Activated T-cell treated with anti-CD3 and anti-CD28 coated beads, Interleukin-2, amount 50 U/mL, for 24 hours (primary cell): ENCODE measurements around the gene ABTB1.
"Not testable (repeated sequence)": the region's sequence is repeated elsewhere in the genome, so short reads cannot be mapped to it uniquely, and the experiment has no call there.

ENCODE experiments used
- DNase-seq: peaks from one replicate; pipeline ENCODE4 v3.0.0-alpha.2; 2020
- H3K27ac Mint-ChIP-seq: 2 replicates; pipeline ENCODE4 v1.8.0; 2020; ENCODE audit warnings: mild to moderate bottlenecking, mixed read lengths
- H3K27me3 Mint-ChIP-seq: 2 replicates; pipeline ENCODE4 v1.8.0; 2020; ENCODE audit warnings: mixed read lengths
- H3K36me3 Mint-ChIP-seq: 2 replicates; pipeline ENCODE4 v1.8.0; 2020; ENCODE audit warnings: low read depth, mixed read lengths
- H3K4me1 Mint-ChIP-seq: 2 replicates; pipeline ENCODE4 v1.8.0; 2020; ENCODE audit warnings: low read depth, mixed read lengths
- H3K4me3 Mint-ChIP-seq: 2 replicates; pipeline ENCODE4 v1.8.0; 2020; ENCODE audit warnings: mild to moderate bottlenecking, moderate library complexity, mixed read lengths
- H3K9me3 Mint-ChIP-seq: 2 replicates; pipeline ENCODE4 v1.8.0; 2020; ENCODE audit warnings: mixed read lengths

ABTB1 gene

DNA sequence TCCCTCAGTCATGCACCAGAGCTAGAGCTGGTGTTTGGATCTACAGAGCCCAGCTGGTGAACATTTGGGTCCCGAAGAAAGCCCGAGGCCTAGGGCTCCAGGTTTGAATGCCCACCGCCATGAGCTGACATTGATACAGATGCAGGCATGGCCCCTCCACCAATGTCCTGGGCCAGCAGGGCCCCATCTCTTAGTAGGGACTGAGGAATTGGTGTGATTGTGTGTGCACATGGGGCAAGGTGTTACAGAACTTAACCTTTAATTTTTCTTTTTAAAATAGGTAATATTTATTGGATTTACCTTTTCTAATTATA is 32.8 kb upstream of the ABTB1 start:
- no peaks in the 10 kb centered on the region for H3K9me3 Mint-ChIP-seq
- H3K4me3 Mint-ChIP-seq: no peak overlapping the region
- no peak overlapping the region for H3K27ac Mint-ChIP-seq
- DNase-seq: no peak
- H3K4me1 Mint-ChIP-seq: peaks cover 10% of the 10 kb centered on the region
- no peaks in the 10 kb centered on the region for H3K36me3 Mint-ChIP-seq
- peaks cover 6% of the 10 kb centered on the region for H3K27me3 Mint-ChIP-seq

DNA sequence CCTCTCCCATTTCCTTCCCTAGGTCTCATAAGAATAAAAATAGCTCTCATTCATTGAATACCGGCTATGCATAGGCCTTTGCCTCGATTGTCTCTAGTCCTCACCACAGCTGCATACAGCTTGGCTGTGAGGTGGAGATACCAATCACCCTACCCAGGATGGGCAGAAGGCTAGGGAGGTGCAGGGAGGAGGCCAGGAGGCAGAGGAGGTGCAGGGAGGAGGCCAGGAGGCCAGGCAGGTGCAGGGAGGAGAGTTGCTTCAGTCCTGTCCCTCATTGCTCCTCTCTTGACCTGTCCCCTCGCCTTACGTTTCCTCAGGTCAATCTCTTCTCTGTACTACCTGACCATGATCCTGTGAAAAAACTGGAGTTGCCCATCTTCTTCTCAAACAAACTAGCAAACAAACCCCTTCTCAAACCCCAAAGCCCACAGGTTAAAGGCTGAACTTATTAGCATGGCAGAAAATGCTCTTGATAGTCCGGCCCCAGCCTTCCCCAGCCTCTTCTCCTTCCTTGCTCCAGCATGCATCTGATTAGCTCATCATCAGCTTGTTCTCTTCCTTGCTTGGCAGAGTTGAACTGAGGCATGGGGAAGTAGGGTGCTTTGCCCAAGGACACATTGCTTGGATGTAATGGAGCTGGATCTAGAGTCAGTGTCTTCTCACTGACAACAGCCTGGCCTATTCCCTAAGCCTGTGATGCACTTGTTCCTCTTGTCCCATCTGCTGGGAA is 27.9 kb upstream of the ABTB1 start:
- Mint-ChIP-seq H3K27ac (no peak overlapping the region), H3K27me3 (no peaks in the 10 kb centered on the region), H3K4me3 (no peak overlapping the region), H3K4me1 (no peaks in the 10 kb centered on the region), H3K36me3 (no peaks in the 10 kb centered on the region), H3K9me3 (no peaks in the 10 kb centered on the region)
- no peak for DNase-seq

- H3K4me3 Mint-ChIP-seq: no peak overlapping the region
- H3K4me1 Mint-ChIP-seq: no peaks in the 10 kb centered on the region
- H3K27ac Mint-ChIP-seq: no peak overlapping the region
- no peaks in the 10 kb centered on the region for H3K36me3 Mint-ChIP-seq
- H3K9me3 Mint-ChIP-seq: no peaks in the 10 kb centered on the region
- no peak for DNase-seq
- no peaks in the 10 kb centered on the region for H3K27me3 Mint-ChIP-seq
These were observed 27.3 kb upstream of the ABTB1 start for GRCh38 chr3:127645371-127646015.

GRCh38 chr3:127646501-127647046 is 26.2 kb upstream of the ABTB1 start:
- Mint-ChIP-seq H3K4me1 (no peaks in the 10 kb centered on the region), H3K4me3 (no peak overlapping the region), H3K36me3 (no peaks in the 10 kb centered on the region), H3K9me3 (no peaks in the 10 kb centered on the region), H3K27ac (no peak overlapping the region), H3K27me3 (no peaks in the 10 kb centered on the region)
- no peak for DNase-seq

- Mint-ChIP-seq H3K27me3 (no peaks in the 10 kb centered on the region), H3K36me3 (no peaks in the 10 kb centered on the region), H3K4me1 (no peaks in the 10 kb centered on the region), H3K27ac (no peak overlapping the region), H3K9me3 (no peaks in the 10 kb centered on the region), H3K4me3 (no peak overlapping the region)
- DNase-seq: no peak
These were observed 25.4 kb upstream of the ABTB1 start for GRCh38 chr3:127647166-127647844.

GRCh38 chr3:127647845-127648204 is 24.9 kb upstream of the ABTB1 start:
- DNase-seq: no peak
- Mint-ChIP-seq H3K36me3 (no peaks in the 10 kb centered on the region), H3K27ac (no peak overlapping the region), H3K4me3 (no peak overlapping the region), H3K27me3 (no peaks in the 10 kb centered on the region), H3K9me3 (no peaks in the 10 kb centered on the region), H3K4me1 (no peaks in the 10 kb centered on the region)

DNA sequence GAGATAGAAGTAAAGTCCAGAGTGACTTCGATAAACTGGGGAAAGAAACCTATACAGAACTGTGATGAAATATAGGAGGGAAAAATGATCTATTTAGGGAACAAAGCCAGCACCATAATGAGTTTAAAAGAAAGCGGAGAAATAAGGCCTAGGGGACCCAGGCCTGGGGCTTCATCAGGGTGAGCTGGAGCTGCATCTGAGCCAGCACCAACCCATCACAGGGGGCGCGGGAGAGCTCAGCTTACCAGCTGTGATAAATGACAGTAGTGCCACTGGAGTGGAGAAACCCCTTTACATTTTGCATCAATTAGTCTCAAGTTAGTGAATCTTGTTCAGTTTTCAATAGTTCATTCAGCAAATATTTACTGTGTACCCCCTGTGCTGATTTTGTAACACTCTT is 22.5 kb upstream of the ABTB1 start:
- Mint-ChIP-seq H3K9me3 (no peaks in the 10 kb centered on the region), H3K27me3 (no peaks in the 10 kb centered on the region), H3K4me1 (no peaks in the 10 kb centered on the region), H3K4me3 (no peak overlapping the region), H3K27ac (no peak overlapping the region), H3K36me3 (no peaks in the 10 kb centered on the region)
- DNase-seq: no peak

GRCh38 chr3:127651516-127652172 is 21.1 kb upstream of the ABTB1 start:
- Mint-ChIP-seq H3K36me3 (no peaks in the 10 kb centered on the region), H3K9me3 (no peaks in the 10 kb centered on the region), H3K27ac (no peak overlapping the region), H3K4me3 (no peak overlapping the region), H3K4me1 (no peaks in the 10 kb centered on the region), H3K27me3 (no peaks in the 10 kb centered on the region)
- no peak for DNase-seq

DNA sequence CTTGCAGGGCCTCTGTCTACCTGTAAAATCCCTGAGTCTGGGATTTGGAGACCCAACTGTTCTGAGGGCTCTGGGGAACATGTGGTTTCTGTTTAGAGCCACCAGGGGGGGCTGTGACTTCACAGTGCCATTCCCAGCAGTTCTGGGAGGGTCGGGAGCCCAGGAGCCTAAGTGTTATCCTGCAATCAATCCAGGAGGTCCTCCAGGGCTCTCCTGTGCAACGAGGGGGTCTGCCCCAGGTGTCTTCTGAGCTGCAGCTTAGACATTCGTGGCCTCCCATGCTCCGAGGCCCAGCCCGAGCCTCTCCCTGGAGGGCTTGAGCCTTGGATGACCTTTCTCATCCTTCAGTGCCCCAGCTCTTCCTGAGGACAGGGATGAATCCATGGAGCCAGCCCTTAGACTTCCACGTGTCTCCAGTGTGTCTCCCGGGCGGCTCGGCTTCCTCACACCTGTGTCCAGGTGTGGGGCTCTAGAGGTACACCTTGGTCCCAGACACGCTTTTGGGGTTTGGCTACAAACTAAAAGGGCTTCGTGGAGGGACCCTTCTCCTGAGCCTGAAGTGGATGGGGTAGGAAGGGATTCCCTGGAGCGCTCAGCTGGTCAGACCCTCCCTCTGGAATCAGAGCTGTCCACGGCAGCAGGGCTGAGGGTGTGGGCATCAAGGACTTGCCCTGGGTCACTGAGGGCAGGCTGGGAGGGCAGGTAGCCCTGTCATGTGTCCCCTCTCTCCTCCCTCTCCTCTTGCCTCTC is 20.3 kb upstream of the ABTB1 start:
- no peak overlapping the region for H3K27ac Mint-ChIP-seq
- no peaks in the 10 kb centered on the region for H3K36me3 Mint-ChIP-seq
- H3K27me3 Mint-ChIP-seq: no peaks in the 10 kb centered on the region
- no peaks in the 10 kb centered on the region for H3K9me3 Mint-ChIP-seq
- H3K4me3 Mint-ChIP-seq: no peak overlapping the region
- peak; percentile 54 for DNase-seq
- H3K4me1 Mint-ChIP-seq: no peaks in the 10 kb centered on the region

DNA sequence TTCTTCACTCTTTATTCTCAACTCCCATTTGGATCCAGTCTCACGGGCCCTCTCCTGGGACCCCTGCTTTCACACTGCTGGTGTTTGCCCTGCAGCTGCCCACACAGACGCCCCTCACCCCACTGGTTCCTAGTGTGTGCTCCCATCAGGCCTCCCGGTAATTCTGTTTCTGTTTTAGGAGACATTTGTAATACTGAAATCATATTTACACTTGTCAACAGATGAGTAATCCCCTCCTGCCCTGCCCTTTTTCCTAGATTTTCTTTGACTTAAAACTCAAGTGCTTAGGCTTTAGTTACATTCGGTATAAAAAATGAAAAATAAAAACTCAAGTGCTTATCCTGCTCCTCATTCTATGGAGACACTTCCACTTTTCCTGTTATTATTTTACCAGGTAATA is 18.4 kb upstream of the ABTB1 start:
- Mint-ChIP-seq H3K27ac (no peak overlapping the region), H3K27me3 (no peaks in the 10 kb centered on the region)

GRCh38 chr3:127654993-127655392 is 17.8 kb upstream of the ABTB1 start:
- H3K4me1 Mint-ChIP-seq, DNase-seq, H3K36me3 Mint-ChIP-seq, H3K4me3 Mint-ChIP-seq, H3K27ac Mint-ChIP-seq, H3K9me3 Mint-ChIP-seq, H3K27me3 Mint-ChIP-seq: not testable (repeated sequence)

More for the DNA sequence above, 18.4 kb upstream of the ABTB1 start:
- Mint-ChIP-seq H3K4me1 (no peaks in the 10 kb centered on the region), H3K4me3 (no peak overlapping the region), H3K36me3 (no peaks in the 10 kb centered on the region), H3K9me3 (no peaks in the 10 kb centered on the region)
- DNase-seq: no peak

GRCh38 chr3:127655641-127656040 is 17.1 kb upstream of the ABTB1 start:
- no peaks in the 10 kb centered on the region for H3K4me1 Mint-ChIP-seq
- no peak overlapping the region for H3K4me3 Mint-ChIP-seq
- no peak for DNase-seq
- H3K27me3 Mint-ChIP-seq: no peaks in the 10 kb centered on the region
- H3K9me3 Mint-ChIP-seq: no peaks in the 10 kb centered on the region
- no peaks in the 10 kb centered on the region for H3K36me3 Mint-ChIP-seq
- no peak overlapping the region for H3K27ac Mint-ChIP-seq

DNA sequence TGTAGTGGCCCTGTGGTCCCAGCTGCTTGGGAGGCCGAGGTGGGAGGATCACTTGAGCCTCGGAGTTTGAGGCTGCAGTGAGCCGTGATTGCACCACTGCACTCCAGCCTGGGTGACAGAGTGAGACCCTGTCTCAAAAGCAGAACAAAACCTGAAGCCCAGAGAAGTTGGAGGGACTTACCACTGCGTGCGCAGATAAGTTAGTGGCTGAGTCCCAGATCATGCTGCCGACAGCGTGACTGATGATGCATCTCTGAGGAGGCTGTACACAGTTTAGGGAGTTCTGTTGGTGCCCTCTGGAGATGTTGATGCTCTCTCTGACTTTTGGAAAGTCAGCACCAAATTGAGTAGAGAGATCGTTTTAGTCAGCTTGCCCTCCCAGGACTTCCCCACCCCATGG is 15.8 kb upstream of the ABTB1 start:
- H3K36me3 Mint-ChIP-seq: no peaks in the 10 kb centered on the region
- no peaks in the 10 kb centered on the region for H3K27me3 Mint-ChIP-seq
- DNase-seq: no peak
- H3K4me3 Mint-ChIP-seq: no peak overlapping the region
- H3K9me3 Mint-ChIP-seq: no peaks in the 10 kb centered on the region
- no peak overlapping the region for H3K27ac Mint-ChIP-seq
- no peaks in the 10 kb centered on the region for H3K4me1 Mint-ChIP-seq

- Mint-ChIP-seq H3K9me3 (no peaks in the 10 kb centered on the region), H3K36me3 (no peaks in the 10 kb centered on the region), H3K4me3 (no peak overlapping the region), H3K27me3 (no peaks in the 10 kb centered on the region), H3K4me1 (no peaks in the 10 kb centered on the region), H3K27ac (no peak overlapping the region)
- no peak for DNase-seq
These were observed 14.5 kb upstream of the ABTB1 start for GRCh38 chr3:127658234-127658633.
